Neural cell (in vitro differentiated cells): Measurements from ENCODE around the gene TEK. TPM values are rescaled to one million over a fixed set of nuclear protein-coding genes. Genes with fewer than 3 reads are reported as not detected.

ENCODE experiments used
- H2AFZ ChIP-seq: fragments of 200-600, 300-800 bp; sonication (generic), shearing (Covaris generic); 2 replicates; pipeline ENCODE4 v1.6.0; 2014; ENCODE audit warnings: low read depth, mild to moderate bottlenecking, antibody characterized with exemption, low read length, moderate library complexity
- H3F3A ChIP-seq: fragments of 200-600 bp; shearing (Covaris generic); 2 replicates; pipeline ENCODE4 v1.6.1; 2016; ENCODE audit warnings: mild to moderate bottlenecking, moderate library complexity, mixed read lengths, antibody characterized with exemption, low read length; ENCODE audit not compliant: insufficient read depth, poor library complexity, severe bottlenecking
- H3K27ac ChIP-seq: fragments of 200-600, 300-800 bp; sonication (generic), shearing (Covaris generic); 2 replicates; pipeline ENCODE4 v1.5.1; 2014; ENCODE audit warnings: mild to moderate bottlenecking, low read length, moderate library complexity
- H3K27me3 ChIP-seq: fragments of 300-800, 200-600 bp; sonication (generic), shearing (Covaris generic); 2 replicates; pipeline ENCODE4 v1.6.0; 2014; ENCODE audit warnings: mild to moderate bottlenecking, low read depth, low read length, moderate library complexity; ENCODE audit not compliant: insufficient read depth
- H3K36me3 ChIP-seq: fragments of 300-800, 200-600 bp; sonication (generic), shearing (Covaris generic); 2 replicates; pipeline ENCODE4 v1.5.1; 2014; ENCODE audit warnings: mild to moderate bottlenecking, antibody characterized with exemption, low read length, moderate library complexity; ENCODE audit not compliant: insufficient read depth
- H3K4me2 ChIP-seq: fragments of 300-800, 200-600 bp; sonication (generic), shearing (Covaris generic); 2 replicates; pipeline ENCODE4 v1.6.0; 2014; ENCODE audit warnings: mild to moderate bottlenecking, low read length
- H3K4me3 ChIP-seq: fragments of 300-800, 200-600 bp; sonication (generic), shearing (Covaris generic); 2 replicates; pipeline ENCODE4 v1.5.1; 2014; ENCODE audit warnings: mild to moderate bottlenecking, low read length, moderate library complexity
- H3K79me2 ChIP-seq: fragments of 200-600 bp; shearing (Covaris generic); replicated peaks from 2 replicates; pipeline ENCODE4 v1.6.0; 2014; ENCODE audit warnings: mild to moderate bottlenecking, low read length, moderate library complexity; ENCODE audit not compliant: insufficient read depth
- H3K9ac ChIP-seq: fragments of 300-800, 200-600 bp; sonication (generic), shearing (Covaris generic); 2 replicates; pipeline ENCODE4 v1.6.1; 2016; ENCODE audit warnings: mild to moderate bottlenecking, low read length, mixed read lengths
- H3K9me2 ChIP-seq: fragments of 200-600 bp; shearing (Covaris generic); 2 replicates; pipeline ENCODE4 v1.6.1; 2016; ENCODE audit warnings: mild to moderate bottlenecking, low read length, mixed read lengths; ENCODE audit not compliant: insufficient read depth
- H3K9me3 ChIP-seq: fragments of 200-600, 300-800 bp; sonication (generic), shearing (Covaris generic); 2 replicates; pipeline ENCODE4 v1.6.1; 2016; ENCODE audit warnings: mild to moderate bottlenecking, mixed run types, low read length, moderate library complexity, mixed read lengths
- H4K20me1 ChIP-seq: fragments of 200-600 bp; shearing (Covaris generic); 2 replicates; pipeline ENCODE4 v1.6.1; 2016; ENCODE audit warnings: mild to moderate bottlenecking, mixed run types; ENCODE audit not compliant: insufficient read depth
- EP300 ChIP-seq: fragments of 450-650 bp; conservative IDR thresholded peaks from 2 replicates; pipeline ENCODE4 v1.6.1; 2014; ENCODE audit warnings: antibody characterized with exemption, mild to moderate bottlenecking, moderate library complexity; ENCODE audit not compliant: poor library complexity, severe bottlenecking
- EZH2 ChIP-seq: fragments of 200-600, 300-800 bp; shearing (Covaris generic), sonication (generic); IDR thresholded peaks from 2 replicates; pipeline ENCODE4 v1.6.1; 2014; ENCODE audit warnings: antibody characterized with exemption, low read length, borderline replicate concordance, mild to moderate bottlenecking; ENCODE audit not compliant: insufficient read depth, poor library complexity, severe bottlenecking
- MXI1 ChIP-seq: fragments of 450-650 bp; conservative IDR thresholded peaks from 2 replicates; pipeline ENCODE4 v1.6.1; 2014; ENCODE audit warnings: antibody characterized with exemption, mild to moderate bottlenecking; ENCODE audit not compliant: poor library complexity, severe bottlenecking
- POLR2AphosphoS5 ChIP-seq: IDR thresholded peaks from 2 replicates; pipeline ENCODE4 v1.6.1; 2012
- RAD21 ChIP-seq: fragments of 450-650 bp; conservative IDR thresholded peaks from 2 replicates; pipeline ENCODE4 v1.6.1; 2014; ENCODE audit warnings: antibody characterized with exemption, mild to moderate bottlenecking, moderate library complexity
- REST ChIP-seq: IDR thresholded peaks from 2 replicates; pipeline ENCODE4 v1.6.1; 2012; ENCODE audit warnings: borderline replicate concordance
- SMC3 ChIP-seq: fragments of 450-650 bp; conservative IDR thresholded peaks from 2 replicates; pipeline ENCODE4 v1.6.1; 2014; ENCODE audit warnings: antibody characterized with exemption, mild to moderate bottlenecking, moderate library complexity; ENCODE audit not compliant: poor library complexity
- TAF1 ChIP-seq: IDR thresholded peaks from 2 replicates; pipeline ENCODE4 v1.6.1; 2012; ENCODE audit warnings: low read depth
- polyA plus RNA-seq: library from polyadenylated mRNA; depleted of rRNA; stranded (reverse); fragments of >200 nt; gene quantifications from 2 replicates; pipeline ENCODE4 v1.2.3, GENCODE V29; 2014
- TF ChIP-seq, protein P1 (sequence below): fragments of 450-650 bp; IDR thresholded peaks from 2 replicates; pipeline ENCODE4 v1.5.1; 2014; ENCODE audit warnings: antibody characterized with exemption, mild to moderate bottlenecking, moderate library complexity; ENCODE audit not compliant: poor library complexity, severe bottlenecking

TEK gene
- polyA plus RNA-seq, 1 donor from 2014 or later: 0.83 TPM

- Histone ChIP-seq H3K9ac (no peak overlapping the region), H3K27me3 (no peaks in the 10 kb centered on the region), H3K79me2 (no peaks in the 10 kb centered on the region), H3F3A (no peaks in the 10 kb centered on the region), H3K27ac (no peak overlapping the region), H3K36me3 (no peaks in the 10 kb centered on the region), H3K4me3 (no peak overlapping the region), H3K4me2 (no peak overlapping the region), H3K9me2 (no peaks in the 10 kb centered on the region), H3K9me3 (no peaks in the 10 kb centered on the region), H2AFZ (no peak overlapping the region), H4K20me1 (no peaks in the 10 kb centered on the region)
- no peak for TF ChIP-seq MXI1
- no peak for TF ChIP-seq TAF1
- no peak for TF ChIP-seq REST
- no peak for TF ChIP-seq EZH2
- TF ChIP-seq, protein P1, sequence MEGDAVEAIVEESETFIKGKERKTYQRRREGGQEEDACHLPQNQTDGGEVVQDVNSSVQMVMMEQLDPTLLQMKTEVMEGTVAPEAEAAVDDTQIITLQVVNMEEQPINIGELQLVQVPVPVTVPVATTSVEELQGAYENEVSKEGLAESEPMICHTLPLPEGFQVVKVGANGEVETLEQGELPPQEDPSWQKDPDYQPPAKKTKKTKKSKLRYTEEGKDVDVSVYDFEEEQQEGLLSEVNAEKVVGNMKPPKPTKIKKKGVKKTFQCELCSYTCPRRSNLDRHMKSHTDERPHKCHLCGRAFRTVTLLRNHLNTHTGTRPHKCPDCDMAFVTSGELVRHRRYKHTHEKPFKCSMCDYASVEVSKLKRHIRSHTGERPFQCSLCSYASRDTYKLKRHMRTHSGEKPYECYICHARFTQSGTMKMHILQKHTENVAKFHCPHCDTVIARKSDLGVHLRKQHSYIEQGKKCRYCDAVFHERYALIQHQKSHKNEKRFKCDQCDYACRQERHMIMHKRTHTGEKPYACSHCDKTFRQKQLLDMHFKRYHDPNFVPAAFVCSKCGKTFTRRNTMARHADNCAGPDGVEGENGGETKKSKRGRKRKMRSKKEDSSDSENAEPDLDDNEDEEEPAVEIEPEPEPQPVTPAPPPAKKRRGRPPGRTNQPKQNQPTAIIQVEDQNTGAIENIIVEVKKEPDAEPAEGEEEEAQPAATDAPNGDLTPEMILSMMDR: no peak
- TF ChIP-seq SMC3: no peak
- TF ChIP-seq EP300: no peak
- no peak for TF ChIP-seq POLR2AphosphoS5
- TF ChIP-seq RAD21: no peak
These were observed 15.1 kb downstream of the TEK start for GRCh38 chr9:27124151-27124550.

- no peaks in the 10 kb centered on the region for H3F3A ChIP-seq
- H3K27me3 ChIP-seq: no peaks in the 10 kb centered on the region
- H3K4me2 ChIP-seq: no peak overlapping the region
- H3K4me3 ChIP-seq: no peak overlapping the region
- H3K79me2 ChIP-seq: no peaks in the 10 kb centered on the region
- H3K9ac ChIP-seq: no peak overlapping the region
- no peaks in the 10 kb centered on the region for H3K9me3 ChIP-seq
- H3K27ac ChIP-seq: no peak overlapping the region
- H4K20me1 ChIP-seq: no peaks in the 10 kb centered on the region
- H2AFZ ChIP-seq: no peak overlapping the region
- no peak for TF ChIP-seq EZH2
- no peak for TF ChIP-seq TAF1
- TF ChIP-seq POLR2AphosphoS5: no peak
- no peak for TF ChIP-seq MXI1
- TF ChIP-seq, protein P1: no peak
- TF ChIP-seq REST: no peak
- no peak for TF ChIP-seq EP300
- TF ChIP-seq SMC3: no peak
- TF ChIP-seq RAD21: no peak
- H3K9me2 ChIP-seq: no peaks in the 10 kb centered on the region
- no peaks in the 10 kb centered on the region for H3K36me3 ChIP-seq
These were observed 16.0 kb downstream of the TEK start for GRCh38 chr9:27125030-27125429.
